Esophagus (tissue), 2 donors: ENCODE measurements around the gene IL3RA. TPM values are rescaled to one million over a fixed set of nuclear protein-coding genes. Genes with fewer than 3 reads are reported as not detected.

ENCODE experiments used
- H3K27ac ChIP-seq, 2 donors: one replicate each; pipeline ENCODE4 v1.5.1; 2013; ENCODE audit warnings: low read depth in 2 of 2, mild to moderate bottlenecking in 2 of 2, inconsistent platforms in 1 of 2, low read length in 1 of 2, moderate library complexity in 1 of 2
- H3K27me3 ChIP-seq, 2 donors: one replicate each; pipeline ENCODE4 v1.6.1; 2013; ENCODE audit warnings: low read length in 2 of 2, control low read depth in 1 of 2, mild to moderate bottlenecking in 1 of 2; ENCODE audit not compliant: insufficient read depth in 2 of 2, control insufficient read depth in 1 of 2
- H3K36me3 ChIP-seq, 2 donors: one replicate each; pipeline ENCODE4 v1.6.1; 2013; ENCODE audit warnings: low read length in 1 of 2; ENCODE audit not compliant: control insufficient read depth in 2 of 2, insufficient read depth in 2 of 2
- H3K4me1 ChIP-seq, 2 donors: one replicate each; pipeline ENCODE4 v1.6.1; 2013; ENCODE audit warnings: low read length in 1 of 2; ENCODE audit not compliant: control insufficient read depth in 2 of 2, insufficient read depth in 2 of 2
- H3K4me3 ChIP-seq, 2 donors: one replicate each; pipeline ENCODE4 v1.5.1; 2013; ENCODE audit warnings: low read length in 2 of 2, mild to moderate bottlenecking in 2 of 2, low read depth in 1 of 2, moderate library complexity in 1 of 2
- H3K9me3 ChIP-seq, 2 donors: one replicate each; pipeline ENCODE4 v1.6.1; 2013; ENCODE audit warnings: mild to moderate bottlenecking in 2 of 2, low read depth in 1 of 2, low read length in 1 of 2, moderate library complexity in 1 of 2; ENCODE audit not compliant: control insufficient read depth in 2 of 2, insufficient read depth in 1 of 2
- WGBS, 2 donors: extraction: QIAGEN DNeasy Blood & Tissue Kit; methylation state at CpG; one replicate each; pipeline ENCODE4 v1.1.7; 2013; 5-methylcytosine and 5-hydroxymethylcytosine counted together
- polyA plus RNA-seq, 2 donors: library from polyadenylated mRNA; stranded (reverse); fragments of 200-250 nt; gene quantifications; one replicate each; pipeline ENCODE4 v1.2.3, GENCODE V29; 2013
- donor health status: healthy with polysubstance abuse.
- donor health status: Bipolar disorder and iron deficiency.

The IL3RA gene
- polyA plus RNA-seq, 2 donors, result 2.2 to 2.7 TPM

- peaks cover 0 to 8% of the 10 kb centered on the region in 2 donors for H3K36me3 ChIP-seq
Observed at GRCh38 chrX:1395646-1396216, 59.1 kb downstream of the IL3RA start.

DNA sequence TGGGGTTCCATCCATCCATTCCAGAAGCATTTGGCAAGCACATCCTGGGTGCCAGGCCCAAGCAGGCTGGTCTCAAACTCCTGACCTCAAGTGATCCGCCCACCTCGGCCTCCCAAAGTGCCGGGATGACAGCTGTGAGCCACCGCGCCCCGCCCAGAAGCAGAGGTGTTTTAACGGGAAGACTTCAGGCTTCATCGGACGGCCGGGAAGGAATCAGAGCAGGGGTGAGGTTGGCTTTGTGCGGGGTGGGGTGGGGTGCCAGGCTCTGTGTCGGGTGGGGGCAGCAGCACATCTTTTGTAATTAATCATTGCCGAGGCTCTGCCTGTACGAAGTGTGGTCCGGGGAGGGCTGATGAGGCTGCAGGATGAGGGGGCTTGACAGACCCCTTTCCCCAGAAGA lies 60.4 kb downstream of the IL3RA start:
- H3K27me3 ChIP-seq, result no peaks in the 10 kb centered on the region
- 80 to 84% methylated on average over 15 of the region's 15 CpGs for WGBS, 2 donors
- peaks cover 0 to 10% of the 10 kb centered on the region in 2 donors for H3K36me3 ChIP-seq

More at GRCh38 chrX:1395646-1396216, 59.1 kb downstream of the IL3RA start:
- WGBS, 2 donors, result 98 to 100% methylated on average over 5 of the region's 5 CpGs
- Histone ChIP-seq H3K9me3 (peaks cover 0 to 2% of the 10 kb centered on the region in 2 donors), H3K27me3 (no peaks in the 10 kb centered on the region), H3K4me1 (peaks cover 2 to 3% of the 10 kb centered on the region in 2 donors), H3K27ac (no peak overlapping the region), H3K4me3 (no peak overlapping the region)

DNA sequence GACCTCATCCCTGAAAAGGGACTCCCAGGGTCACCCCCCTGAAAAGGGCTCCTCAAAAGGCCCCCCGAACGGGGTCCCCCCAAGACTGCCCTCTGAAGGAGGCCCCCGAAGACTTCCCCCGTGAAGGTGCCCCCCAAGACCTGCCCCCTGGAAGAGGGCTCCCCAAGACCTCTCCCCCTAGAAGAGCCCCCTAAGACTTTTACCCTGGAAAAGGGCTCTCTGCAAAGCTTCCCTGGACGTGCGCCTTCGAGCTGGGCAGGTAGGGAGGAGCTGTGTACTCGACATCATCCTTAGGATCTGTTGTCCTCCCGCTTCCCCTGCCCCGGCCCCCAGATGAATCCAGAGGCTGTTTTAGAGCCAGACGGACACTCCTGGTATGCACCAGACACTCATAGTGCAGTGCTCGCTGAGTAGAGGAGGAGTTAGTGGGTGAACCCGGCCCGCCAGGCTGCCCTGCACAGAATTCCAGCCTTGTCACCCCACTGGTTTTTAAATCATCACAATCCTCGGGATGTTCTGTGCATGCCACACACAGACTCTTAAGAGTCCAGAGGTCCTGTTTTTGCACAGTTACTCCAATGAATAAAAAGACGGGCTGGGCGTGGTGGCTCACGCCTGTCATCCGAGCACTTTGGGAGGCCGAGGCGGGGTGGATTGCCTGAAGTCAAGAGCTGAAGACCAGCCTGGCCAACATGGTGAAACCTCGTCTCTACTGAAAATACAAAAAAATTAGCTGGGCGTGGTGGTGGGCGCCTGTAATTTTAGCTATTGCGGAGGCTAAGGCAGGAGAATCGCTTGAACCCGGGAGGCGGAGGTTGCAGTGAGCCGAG lies 61.1 kb downstream of the IL3RA start:
- Histone ChIP-seq H3K4me3 (no peak overlapping the region), H3K9me3 (peaks cover 0 to 2% of the 10 kb centered on the region in 2 donors), H3K27me3 (no peaks in the 10 kb centered on the region), H3K4me1 (peaks cover 2 to 3% of the 10 kb centered on the region in 2 donors), H3K27ac (no peak overlapping the region), H3K36me3 (peaks cover 0 to 12% of the 10 kb centered on the region in 2 donors)
- WGBS, 2 donors, result 91 to 93% methylated on average over 29 of the region's 29 CpGs

More for the DNA sequence above, 60.4 kb downstream of the IL3RA start:
- Histone ChIP-seq H3K27ac (no peak overlapping the region), H3K9me3 (peaks cover 0 to 2% of the 10 kb centered on the region in 2 donors), H3K4me3 (no peak overlapping the region), H3K4me1 (peaks cover 2 to 3% of the 10 kb centered on the region in 2 donors)

DNA sequence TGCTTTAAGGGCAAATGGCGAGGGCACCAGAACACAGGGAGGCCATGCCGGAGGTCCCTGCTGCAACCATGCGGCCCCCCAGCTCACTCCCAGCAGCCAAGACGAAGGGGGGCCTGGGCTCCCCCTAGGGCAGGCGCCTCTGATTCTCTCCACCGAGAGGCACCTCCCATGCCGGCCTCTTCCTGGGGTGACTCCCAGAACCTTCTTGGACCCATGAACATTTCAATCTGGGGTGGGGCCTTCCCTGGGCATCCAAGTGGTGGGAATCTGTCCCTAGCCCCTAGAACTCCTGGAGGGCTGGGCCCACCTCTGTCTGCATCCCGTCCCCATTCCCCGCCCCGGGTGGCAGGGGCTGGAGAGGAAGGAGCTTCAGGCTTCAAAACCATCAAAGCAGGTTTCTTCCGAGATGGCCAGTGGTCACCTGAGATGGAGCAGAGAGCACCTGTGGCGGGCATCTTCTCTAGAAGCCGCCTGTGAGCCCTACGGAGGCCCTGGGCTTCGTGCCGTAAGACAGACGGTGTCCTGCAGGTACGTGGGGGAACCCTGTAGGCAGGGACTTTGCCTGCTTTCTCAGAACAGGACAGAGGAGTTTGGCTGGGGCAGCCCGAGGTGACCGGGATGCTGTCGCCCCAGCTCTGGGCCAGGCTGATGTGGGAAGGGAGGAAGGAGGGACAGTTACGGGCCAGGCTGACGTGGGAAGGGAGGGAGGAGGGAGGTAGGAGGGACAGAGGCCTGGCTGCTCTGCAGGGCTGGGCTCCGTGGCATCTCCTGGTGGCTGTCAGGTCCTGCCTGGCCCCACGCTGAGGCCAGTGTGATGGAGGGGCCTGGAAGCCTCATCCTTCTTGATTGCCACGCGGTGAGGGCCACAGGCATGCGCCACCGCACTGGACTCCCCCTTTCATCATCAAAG lies 62.1 kb downstream of the IL3RA start:
- Histone ChIP-seq H3K9me3 (peaks cover 0 to 2% of the 10 kb centered on the region in 2 donors), H3K36me3 (peaks cover 0 to 21% of the 10 kb centered on the region in 2 donors), H3K4me3 (no peak overlapping the region), H3K27ac (no peak overlapping the region), H3K27me3 (no peaks in the 10 kb centered on the region), H3K4me1 (peaks cover 2 to 6% of the 10 kb centered on the region in 2 donors)
- WGBS, 2 donors, result 89 to 90% methylated on average over 29 of the region's 29 CpGs

- Histone ChIP-seq H3K27ac (no peak overlapping the region), H3K4me3 (no peak overlapping the region), H3K27me3 (no peaks in the 10 kb centered on the region), H3K36me3 (peaks cover 0 to 33% of the 10 kb centered on the region in 2 donors), H3K4me1 (peaks cover 2 to 5% of the 10 kb centered on the region in 2 donors), H3K9me3 (peaks cover 0 to 2% of the 10 kb centered on the region in 2 donors)
- 87 to 92% methylated on average over 12 of the region's 12 CpGs for WGBS, 2 donors
Observed at GRCh38 chrX:1400049-1400448, 63.5 kb downstream of the IL3RA start.

GRCh38 chrX:1400742-1401471 lies 64.3 kb downstream of the IL3RA start:
- WGBS, 2 donors, result 82% methylated on average over 27 of the region's 27 CpGs
- Histone ChIP-seq H3K27ac (no peak overlapping the region), H3K4me3 (no peak overlapping the region), H3K4me1 (peaks cover 0 to 3% of the 10 kb centered on the region in 2 donors), H3K27me3 (no peaks in the 10 kb centered on the region), H3K36me3 (peaks cover 0 to 41% of the 10 kb centered on the region in 2 donors), H3K9me3 (peaks cover 0 to 2% of the 10 kb centered on the region in 2 donors)

GRCh38 chrX:1401611-1402430 lies 65.2 kb downstream of the IL3RA start:
- Histone ChIP-seq H3K9me3 (peaks cover 0 to 2% of the 10 kb centered on the region in 2 donors), H3K4me3 (no peak overlapping the region), H3K36me3 (peaks cover 0 to 46% of the 10 kb centered on the region in 2 donors), H3K27ac (no peak overlapping the region), H3K4me1 (peaks cover 0 to 3% of the 10 kb centered on the region in 2 donors), H3K27me3 (no peaks in the 10 kb centered on the region)
- 91 to 93% methylated on average over 30 of the region's 30 CpGs for WGBS, 2 donors

DNA sequence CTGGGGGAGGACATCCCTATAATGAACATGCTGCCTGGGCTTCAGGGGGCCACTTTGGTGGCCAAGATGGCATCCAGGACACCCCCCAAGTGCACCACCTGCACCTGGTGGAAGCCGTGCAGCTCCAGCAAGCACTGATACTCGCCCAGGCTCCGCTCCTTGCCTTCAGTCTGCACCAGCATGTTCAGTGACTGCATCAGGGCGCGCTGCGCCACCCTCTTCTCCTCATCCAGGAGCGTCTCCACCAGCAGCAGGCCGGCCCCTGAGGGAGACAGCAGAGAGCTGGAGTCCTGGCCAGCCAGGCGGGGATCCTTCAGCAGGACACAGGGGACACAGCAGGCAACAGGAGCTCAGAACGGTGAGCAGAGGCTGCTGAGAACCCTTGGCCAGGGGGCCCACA lies 66.6 kb downstream of the IL3RA start:
- H3K36me3 ChIP-seq, result peaks cover 0 to 55% of the 10 kb centered on the region in 2 donors
- peaks cover 0 to 3% of the 10 kb centered on the region in 2 donors for H3K4me1 ChIP-seq
- no peak overlapping the region for H3K4me3 ChIP-seq
- peaks cover 0 to 2% of the 10 kb centered on the region in 2 donors for H3K9me3 ChIP-seq
- H3K27ac ChIP-seq, result no peak overlapping the region
- WGBS, 2 donors, result 95 to 98% methylated on average over 10 of the region's 10 CpGs
- no peaks in the 10 kb centered on the region for H3K27me3 ChIP-seq
